RCC 7860 (cell line): ENCODE measurements around the gene ME3.

Experiments used
- DNase-seq: peaks from one replicate; pipeline ENCODE4 v3.0.0-alpha.2; 2015; ENCODE audit warnings: low spot score
- FAIRE-seq: peaks from 2 replicates; lab custom pipeline; 2012; peaks lifted over from hg19 to GRCh38; lab: Jason Lieb, UNC

ME3 gene

DNA sequence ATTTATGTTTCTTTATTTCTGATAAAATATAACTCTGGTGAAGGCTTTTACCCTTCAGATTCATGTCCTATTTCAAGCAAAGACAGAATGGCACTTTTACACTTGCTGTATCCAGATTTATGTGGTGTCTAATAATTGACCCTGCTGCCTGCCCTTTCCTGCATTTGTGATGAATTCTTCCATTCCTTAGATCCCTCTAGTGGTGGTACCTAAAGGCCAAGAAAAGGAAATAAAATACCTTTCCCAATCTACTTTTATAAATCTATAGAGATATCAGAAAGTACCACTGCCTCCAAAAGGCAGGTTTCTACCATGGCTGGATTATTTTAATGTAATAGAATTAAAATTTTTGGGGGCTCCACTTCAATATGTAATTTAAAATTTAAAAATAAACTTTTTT lies 263.6 kb downstream of the ME3 start:
- FAIRE-seq (no peak), DNase-seq (no peak)

DNA sequence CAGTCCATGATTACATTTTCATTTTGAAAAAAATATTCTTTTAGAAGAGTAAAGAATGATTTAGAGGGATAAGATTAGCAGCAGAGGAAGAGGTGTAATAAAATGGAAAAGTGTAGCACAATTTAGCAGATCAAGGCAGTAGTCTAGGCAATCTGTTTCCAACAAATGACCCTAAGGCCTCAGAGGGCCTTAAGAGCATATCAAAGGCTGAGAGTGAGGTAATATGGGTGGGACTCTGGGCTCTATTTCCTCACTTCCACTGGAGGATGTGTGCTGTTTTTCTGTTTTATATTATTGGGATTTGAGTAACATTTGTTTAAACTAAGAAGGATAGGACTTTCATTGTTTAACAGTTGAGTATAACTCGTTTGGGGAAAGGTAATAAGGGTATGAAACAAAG lies 269.0 kb downstream of the ME3 start:
- no peak for FAIRE-seq

DNA sequence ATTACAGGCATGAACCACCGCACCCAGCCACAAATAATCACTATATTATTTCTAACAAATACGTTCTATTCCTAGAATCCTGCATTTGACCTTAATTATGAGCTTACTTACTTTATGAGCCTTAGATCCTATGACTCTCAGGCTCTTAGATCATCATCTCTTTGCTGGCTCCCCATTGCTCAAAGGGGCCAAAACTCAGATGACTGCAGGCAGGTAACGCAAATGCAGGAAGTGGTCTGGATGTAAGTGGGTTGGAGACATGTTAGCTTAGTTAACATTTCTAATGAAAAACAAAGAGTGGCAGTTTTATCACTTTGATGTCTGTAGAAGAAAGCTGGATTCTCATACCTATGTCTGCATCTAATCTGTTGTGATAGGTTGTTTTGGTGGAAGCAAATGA lies 274.3 kb downstream of the ME3 start:
- FAIRE-seq (no peak), DNase-seq (no peak)

More for the DNA sequence above, 269.0 kb downstream of the ME3 start:
- no peak for DNase-seq

DNA sequence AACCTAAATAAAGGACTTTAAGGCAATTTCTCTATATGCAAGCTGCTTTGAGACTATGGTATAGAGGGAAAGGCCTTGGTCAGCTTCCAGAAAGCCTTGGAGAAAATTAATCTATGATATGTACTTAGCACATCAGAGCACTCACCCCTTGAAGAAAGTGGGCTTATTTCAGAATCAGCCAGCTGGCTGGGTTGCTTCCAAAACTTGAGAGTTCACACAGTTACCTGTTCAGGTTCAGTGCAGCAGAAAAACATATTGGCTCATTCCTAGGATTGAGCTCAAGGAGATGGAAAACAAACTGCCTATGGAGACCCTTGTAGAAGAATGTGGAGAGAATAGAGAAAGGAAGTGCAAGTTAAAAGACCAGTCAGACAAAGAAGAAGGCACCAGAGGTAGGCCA lies 275.1 kb downstream of the ME3 start:
- FAIRE-seq: no peak
- no peak for DNase-seq

DNA sequence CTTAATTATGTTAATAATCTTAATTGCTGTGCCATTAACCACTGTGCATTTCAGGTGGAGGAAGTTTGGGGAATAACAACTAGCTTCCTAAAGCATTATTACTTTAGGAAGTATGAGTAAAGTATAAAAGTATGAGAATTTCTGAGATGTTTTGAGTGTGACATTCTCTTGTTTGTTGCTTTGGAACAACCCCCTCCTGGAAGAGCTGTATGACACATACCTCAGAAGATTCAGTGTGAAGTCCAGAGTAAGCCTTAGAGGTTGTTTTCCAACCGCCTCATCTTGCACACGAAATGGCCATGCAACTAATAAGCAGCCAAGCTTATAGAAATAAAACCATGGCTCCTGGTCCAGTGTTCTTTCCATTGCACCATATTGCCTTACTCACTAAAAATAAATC lies 276.0 kb downstream of the ME3 start:
- DNase-seq (no peak), FAIRE-seq (no peak)

DNA sequence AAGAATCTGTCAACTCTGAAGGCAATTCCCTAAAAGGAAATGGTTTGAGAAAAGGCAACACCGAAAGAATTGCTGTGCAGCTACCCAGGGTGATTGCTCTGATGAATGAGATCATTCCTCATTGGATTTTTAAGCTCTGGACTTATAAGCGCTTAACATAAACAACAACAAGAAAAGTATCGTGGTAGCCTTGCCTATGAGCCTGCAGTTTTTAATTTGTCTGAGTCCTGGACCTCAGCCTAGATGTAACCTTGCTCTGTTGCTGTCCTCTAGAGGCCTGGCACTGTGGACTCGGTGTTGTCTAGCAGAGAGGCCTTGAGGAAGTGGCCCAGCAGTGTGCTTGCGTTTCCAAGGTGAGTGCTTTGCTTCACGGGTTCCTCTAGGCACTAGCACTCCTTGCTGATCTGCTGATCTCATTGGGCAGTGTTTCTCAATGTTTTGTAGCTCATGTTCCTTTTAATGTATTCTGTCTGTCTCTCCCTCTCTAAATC lies 277.3 kb downstream of the ME3 start:
- FAIRE-seq: no peak
- DNase-seq: no peak
